ENCODE results near the gene CELA3A.

CELA3A gene

DNA sequence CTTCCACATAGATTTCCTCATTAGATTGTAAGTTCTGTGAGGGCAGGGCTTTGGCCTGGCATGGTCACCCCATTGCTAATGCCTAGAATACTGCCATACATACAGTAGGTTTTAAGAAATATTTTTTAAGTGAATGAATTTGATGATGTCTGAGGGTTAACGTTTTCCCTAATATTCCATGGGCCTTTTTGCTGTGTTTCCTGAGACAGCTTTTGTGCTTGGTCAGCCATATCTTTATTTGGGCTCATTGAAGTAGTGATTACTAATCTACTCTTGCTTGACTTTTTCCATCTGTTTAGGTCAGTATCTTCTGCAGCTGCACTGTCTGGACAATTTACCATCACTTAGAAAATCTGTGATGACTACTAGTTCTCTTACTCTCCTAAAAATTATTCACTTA lies 54.6 kb downstream of the CELA3A start:
- TF ChIP-seq CTCF (IDR thresholded peaks at IDR 0.05) = no peak

DNA sequence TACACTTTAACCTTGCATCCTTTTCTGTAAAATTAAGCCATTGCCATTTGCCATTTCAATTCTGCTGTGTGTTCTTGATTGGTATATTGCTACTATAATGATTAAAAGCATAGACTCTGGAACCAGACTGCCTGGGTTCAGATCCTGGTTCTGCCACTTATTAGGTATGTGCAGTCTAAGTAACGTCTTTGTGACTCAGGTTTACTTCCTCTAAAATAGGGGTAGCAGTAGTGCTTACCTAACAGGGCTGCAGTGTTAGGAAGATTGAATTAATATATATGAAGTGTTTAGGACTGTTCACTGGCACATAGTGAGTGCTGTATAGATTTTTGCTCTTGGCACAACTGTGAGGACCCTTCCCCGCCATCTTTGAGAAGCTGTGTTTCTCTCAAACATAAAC lies 55.5 kb downstream of the CELA3A start:
- no peak for TF ChIP-seq CTCF (IDR thresholded peaks at IDR 0.05)

- no peak for TF ChIP-seq CTCF (IDR thresholded peaks at IDR 0.05)
Measured at GRCh38 chr1:22057861-22058260, 56.4 kb downstream of the CELA3A start.
